K562 (cell line): ENCODE measurements around the gene ITLN1. TPM values are rescaled to one million over a fixed set of nuclear protein-coding genes. Genes with fewer than 3 reads are reported as not detected.

Experiments
- ARID1B ChIP-seq: fragments of 450-650 bp; IDR thresholded peaks from 2 replicates; pipeline ENCODE4 v1.6.1; 2016; ENCODE audit warnings: antibody characterized with exemption, mild to moderate bottlenecking, inconsistent platforms
- CHD1 ChIP-seq: fragments of 200-600 bp; sonication (generic); IDR thresholded peaks from one replicate; pipeline ENCODE4 v1.6.1; 2012; ENCODE audit warnings: mild to moderate bottlenecking, moderate library complexity, low read length, inconsistent platforms
- ELK1 ChIP-seq: sonication (generic); formaldehyde crosslinking; IDR thresholded peaks from 2 replicates; pipeline ENCODE4 v1.8.1; 2022; ENCODE audit warnings: missing genetic modification reagents
- NFIC ChIP-seq: fragments of 450-650 bp; IDR thresholded peaks from 2 replicates; pipeline ENCODE4 v1.6.1; 2017; ENCODE audit warnings: mild to moderate bottlenecking, inconsistent platforms
- NFXL1 ChIP-seq: fragments of 450-650 bp; formaldehyde crosslinking; IDR thresholded peaks from 2 replicates; pipeline ENCODE4 v1.4.0; 2021; ENCODE audit warnings: mild to moderate bottlenecking
- NKRF ChIP-seq: fragments of 450-650 bp; IDR thresholded peaks from 2 replicates; pipeline ENCODE4 v1.6.1; 2016; ENCODE audit warnings: borderline replicate concordance
- POLR3G ChIP-seq: IDR thresholded peaks from 2 replicates; pipeline ENCODE4 v1.6.1; 2011; ENCODE audit not compliant: insufficient read length, insufficient replicate concordance; ENCODE audit errors: extremely low read depth
- POU5F1 ChIP-seq: fragments of 150-350 bp; IDR thresholded peaks from 2 replicates; pipeline ENCODE4 v1.6.1; 2014; ENCODE audit warnings: borderline replicate concordance, low read length, low read depth, mild to moderate bottlenecking; ENCODE audit not compliant: partially characterized antibody
- SMAD2 ChIP-seq: fragments of 150-350 bp; IDR thresholded peaks from 2 replicates; pipeline ENCODE4 v1.6.1; 2014; ENCODE audit warnings: low read depth, mild to moderate bottlenecking, low read length
- TAL1 ChIP-seq: fragments of 450-650 bp; IDR thresholded peaks from 2 replicates; pipeline ENCODE4 v1.6.1; 2016; ENCODE audit warnings: mild to moderate bottlenecking
- TEAD4 ChIP-seq, 2 experiments: sonication (generic) in 1 of 2; formaldehyde crosslinking in 1 of 2; IDR thresholded peaks; 2 replicates each; pipeline versions ENCODE4 v1.6.1 to v1.8.0; 2012 to 2022; ENCODE audit warnings: borderline replicate concordance in 1 of 2, inconsistent platforms in 1 of 2, low read length in 1 of 2, mild to moderate bottlenecking in 1 of 2, missing genetic modification reagents in 1 of 2
- polyA plus RNA-seq, 8 experiments: library from polyadenylated mRNA; depleted of rRNA in 4 of 8; stranded (reverse) in 5 of 8; unstranded in 3 of 8; fragments of >200 nt; fragmentation: Nextera tagmentation in 2 of 8; fragmentation: Illumina TruSeq in 1 of 8; extraction: Ambion mirVana in 2 of 8; extraction: Trizol in 1 of 8; gene quantifications; 2 replicates each; pipeline versions ENCODE4 v1.2.1 to v1.2.3, GENCODE V29; 2011 to 2014; ENCODE audit warnings: inconsistent platforms in 1 of 8, missing spikeins in 1 of 8
- total RNA-seq, 7 experiments: library from RNA; depleted of rRNA in 6 of 7; stranded (reverse); fragments of >200 nt in 6 of 7; fragmentation: Illumina TruSeq in 2 of 7; extraction: Trizol in 2 of 7; gene quantifications; 2 replicates each; pipeline versions ENCODE4 v1.2.1 to v1.2.3, GENCODE V29; 2011 to 2021; ENCODE audit warnings: low replicate concordance in 1 of 7
- TF ChIP-seq, protein P1 (sequence below): fragments of 450-650 bp; formaldehyde crosslinking; IDR thresholded peaks from 2 replicates; pipeline ENCODE4 v1.4.0; 2020; ENCODE audit warnings: mild to moderate bottlenecking
- TF ChIP-seq, protein P2 (sequence below), 2 experiments: IDR thresholded peaks in 1 of 2; conservative IDR thresholded peaks in 1 of 2; 2 replicates each; pipeline ENCODE4 v1.6.1; 2016; ENCODE audit warnings: low read depth in 2 of 2, mild to moderate bottlenecking in 1 of 2, missing compliant biosample characterization in 1 of 2, missing genetic modification characterization in 1 of 2, moderate library complexity in 1 of 2
- TF ChIP-seq, protein P3 (sequence below): sonication (generic); formaldehyde crosslinking; IDR thresholded peaks from 2 replicates; pipeline ENCODE4 v1.8.1; 2022; ENCODE audit warnings: missing genetic modification reagents

ITLN1 gene
- total and polyA plus RNA-seq, 9 of the 15 experiments (the other 6 are each of a cell fraction or from before 2014, with no cell fraction given): not detected

DNA sequence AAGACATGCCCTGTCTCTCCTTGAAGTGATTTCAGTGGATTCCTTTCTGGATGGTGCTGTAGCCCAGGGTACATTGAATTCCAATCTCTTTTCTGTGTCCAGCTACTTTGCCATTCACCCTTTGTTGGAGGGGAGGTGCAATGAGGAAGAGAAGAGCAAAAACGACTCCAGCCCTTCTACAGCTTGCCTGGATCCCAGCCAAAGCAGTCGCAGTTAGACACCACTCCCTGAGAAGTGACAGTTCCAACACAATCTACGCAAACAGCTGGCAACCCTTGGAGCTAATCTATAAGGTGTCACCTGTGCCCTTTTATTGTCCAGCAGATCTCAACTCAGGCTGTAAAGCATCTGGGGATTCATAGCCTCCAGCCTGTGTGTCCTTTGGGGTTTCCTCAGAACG, 26.9 kb downstream of the ITLN1 start (continued):
- TF ChIP-seq, protein P1, sequence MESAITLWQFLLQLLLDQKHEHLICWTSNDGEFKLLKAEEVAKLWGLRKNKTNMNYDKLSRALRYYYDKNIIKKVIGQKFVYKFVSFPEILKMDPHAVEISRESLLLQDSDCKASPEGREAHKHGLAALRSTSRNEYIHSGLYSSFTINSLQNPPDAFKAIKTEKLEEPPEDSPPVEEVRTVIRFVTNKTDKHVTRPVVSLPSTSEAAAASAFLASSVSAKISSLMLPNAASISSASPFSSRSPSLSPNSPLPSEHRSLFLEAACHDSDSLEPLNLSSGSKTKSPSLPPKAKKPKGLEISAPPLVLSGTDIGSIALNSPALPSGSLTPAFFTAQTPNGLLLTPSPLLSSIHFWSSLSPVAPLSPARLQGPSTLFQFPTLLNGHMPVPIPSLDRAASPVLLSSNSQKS (CRISPR knock-in tag): no peak
- TF ChIP-seq CHD1: no peak
- 0 out of 2 replicates have a peak, but pooled peaks have one; percentile 40 for TF ChIP-seq NFIC
- peak; percentile 59 for TF ChIP-seq TEAD4 (IDR thresholded peaks at IDR 0.05; ENCODE audit: low read length)
- TF ChIP-seq TEAD4 (CRISPR knock-in tag; IDR thresholded peaks at IDR 0.05; ENCODE audit: borderline replicate concordance): no peak
- no peak for TF ChIP-seq SMAD2
- TF ChIP-seq, protein P2, sequence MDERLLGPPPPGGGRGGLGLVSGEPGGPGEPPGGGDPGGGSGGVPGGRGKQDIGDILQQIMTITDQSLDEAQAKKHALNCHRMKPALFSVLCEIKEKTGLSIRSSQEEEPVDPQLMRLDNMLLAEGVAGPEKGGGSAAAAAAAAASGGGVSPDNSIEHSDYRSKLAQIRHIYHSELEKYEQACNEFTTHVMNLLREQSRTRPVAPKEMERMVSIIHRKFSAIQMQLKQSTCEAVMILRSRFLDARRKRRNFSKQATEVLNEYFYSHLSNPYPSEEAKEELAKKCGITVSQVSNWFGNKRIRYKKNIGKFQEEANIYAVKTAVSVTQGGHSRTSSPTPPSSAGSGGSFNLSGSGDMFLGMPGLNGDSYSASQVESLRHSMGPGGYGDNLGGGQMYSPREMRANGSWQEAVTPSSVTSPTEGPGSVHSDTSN (CRISPR knock-in tag; IDR thresholded peaks at IDR 0.05; ENCODE audit: low read depth): no peak
- TF ChIP-seq, protein P2 (tag; conservative IDR thresholded peaks at IDR 0.05; ENCODE audit: low read depth): 0 out of 2 replicates have a peak, but pooled peaks have one; percentile 25
- no peak for TF ChIP-seq NKRF
- TF ChIP-seq NFXL1 (CRISPR knock-in tag): no peak
- 0 out of 2 replicates have a peak, but pooled peaks have one; percentile 23 for TF ChIP-seq ARID1B
- TF ChIP-seq, protein P3, sequence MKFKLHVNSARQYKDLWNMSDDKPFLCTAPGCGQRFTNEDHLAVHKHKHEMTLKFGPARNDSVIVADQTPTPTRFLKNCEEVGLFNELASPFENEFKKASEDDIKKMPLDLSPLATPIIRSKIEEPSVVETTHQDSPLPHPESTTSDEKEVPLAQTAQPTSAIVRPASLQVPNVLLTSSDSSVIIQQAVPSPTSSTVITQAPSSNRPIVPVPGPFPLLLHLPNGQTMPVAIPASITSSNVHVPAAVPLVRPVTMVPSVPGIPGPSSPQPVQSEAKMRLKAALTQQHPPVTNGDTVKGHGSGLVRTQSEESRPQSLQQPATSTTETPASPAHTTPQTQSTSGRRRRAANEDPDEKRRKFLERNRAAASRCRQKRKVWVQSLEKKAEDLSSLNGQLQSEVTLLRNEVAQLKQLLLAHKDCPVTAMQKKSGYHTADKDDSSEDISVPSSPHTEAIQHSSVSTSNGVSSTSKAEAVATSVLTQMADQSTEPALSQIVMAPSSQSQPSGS (CRISPR knock-in tag): no peak
- peak; percentile 45; the same call in 1 of the 2 replicates for TF ChIP-seq TAL1
- no peak for TF ChIP-seq POU5F1
- TF ChIP-seq ELK1 (CRISPR knock-in tag): no peak
- TF ChIP-seq POLR3G: no peak
